Measurements from ENCODE around the gene IPO13.

Gene IPO13, protein sequence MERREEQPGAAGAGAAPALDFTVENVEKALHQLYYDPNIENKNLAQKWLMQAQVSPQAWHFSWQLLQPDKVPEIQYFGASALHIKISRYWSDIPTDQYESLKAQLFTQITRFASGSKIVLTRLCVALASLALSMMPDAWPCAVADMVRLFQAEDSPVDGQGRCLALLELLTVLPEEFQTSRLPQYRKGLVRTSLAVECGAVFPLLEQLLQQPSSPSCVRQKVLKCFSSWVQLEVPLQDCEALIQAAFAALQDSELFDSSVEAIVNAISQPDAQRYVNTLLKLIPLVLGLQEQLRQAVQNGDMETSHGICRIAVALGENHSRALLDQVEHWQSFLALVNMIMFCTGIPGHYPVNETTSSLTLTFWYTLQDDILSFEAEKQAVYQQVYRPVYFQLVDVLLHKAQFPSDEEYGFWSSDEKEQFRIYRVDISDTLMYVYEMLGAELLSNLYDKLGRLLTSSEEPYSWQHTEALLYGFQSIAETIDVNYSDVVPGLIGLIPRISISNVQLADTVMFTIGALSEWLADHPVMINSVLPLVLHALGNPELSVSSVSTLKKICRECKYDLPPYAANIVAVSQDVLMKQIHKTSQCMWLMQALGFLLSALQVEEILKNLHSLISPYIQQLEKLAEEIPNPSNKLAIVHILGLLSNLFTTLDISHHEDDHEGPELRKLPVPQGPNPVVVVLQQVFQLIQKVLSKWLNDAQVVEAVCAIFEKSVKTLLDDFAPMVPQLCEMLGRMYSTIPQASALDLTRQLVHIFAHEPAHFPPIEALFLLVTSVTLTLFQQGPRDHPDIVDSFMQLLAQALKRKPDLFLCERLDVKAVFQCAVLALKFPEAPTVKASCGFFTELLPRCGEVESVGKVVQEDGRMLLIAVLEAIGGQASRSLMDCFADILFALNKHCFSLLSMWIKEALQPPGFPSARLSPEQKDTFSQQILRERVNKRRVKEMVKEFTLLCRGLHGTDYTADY

DNA sequence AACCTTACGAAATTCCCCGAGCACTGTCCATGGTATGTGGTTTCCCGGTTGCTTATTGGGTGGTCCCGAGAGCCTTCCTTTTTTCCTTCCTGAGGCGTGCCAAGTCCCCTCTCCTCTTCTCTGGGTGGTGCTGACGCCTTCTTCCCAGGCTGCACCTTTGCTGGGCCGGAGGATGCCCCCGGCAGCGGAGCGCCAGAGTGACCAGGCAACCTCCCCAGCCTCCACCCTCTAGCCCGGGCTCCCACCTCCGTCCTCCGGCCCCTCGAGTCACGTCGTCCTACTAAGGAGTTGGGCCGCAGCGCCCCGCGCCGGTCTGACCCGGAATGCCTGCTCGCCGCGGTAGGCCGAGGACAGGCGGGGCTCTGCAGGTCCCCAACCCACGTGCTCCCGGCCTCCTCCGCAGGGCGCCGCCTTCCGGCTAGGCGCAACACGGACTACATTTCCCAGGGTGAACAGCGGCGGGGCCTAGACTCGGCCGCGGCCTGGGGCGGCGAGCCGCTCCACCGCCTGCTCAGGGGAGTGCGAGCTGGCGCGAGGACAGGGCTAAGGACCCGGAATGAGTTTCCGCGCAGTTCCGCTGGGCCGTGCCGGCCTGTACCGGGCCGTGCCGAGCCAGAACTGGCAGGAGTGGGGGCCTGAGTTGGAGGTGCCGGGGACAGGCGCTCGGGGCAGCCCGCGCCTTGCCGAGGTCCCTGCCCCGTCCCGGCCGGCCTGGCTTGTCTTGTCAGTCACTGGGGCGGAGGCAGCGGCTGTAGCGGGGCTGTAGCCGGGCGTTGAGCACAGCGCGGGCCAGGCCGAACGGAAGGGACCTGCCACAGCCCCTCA, at the start of gene IPO13:
Gene IPO13 (plus strand): TSS at position 715 of the 825 bp plus-strand sequence. CDS start 651 bp downstream, outside the sequence.
- Mint-ChIP-seq H3K36me3 (ENCODE audit: low read depth) (peaks cover 49% of the 10 kb centered on the region), H3K9me3 (no peaks in the 10 kb centered on the region), H3K4me3 (peak within 1 kb of the TSS; percentile 91), H3K4me1 (ENCODE audit: low read depth) (peaks cover 79% of the 10 kb centered on the region), H3K27me3 (no peaks in the 10 kb centered on the region), H3K27ac (peak within 1 kb of the TSS; percentile 93)
- intact Hi-C loops (cut with micrococcal nuclease) = loop anchor here (1.0 to 10.0 kb wide), 5 partner anchors 10 to 88 kb away; partner anchors contain the start of genes ATP6V0B, CCDC24 and SLC6A9

DNA sequence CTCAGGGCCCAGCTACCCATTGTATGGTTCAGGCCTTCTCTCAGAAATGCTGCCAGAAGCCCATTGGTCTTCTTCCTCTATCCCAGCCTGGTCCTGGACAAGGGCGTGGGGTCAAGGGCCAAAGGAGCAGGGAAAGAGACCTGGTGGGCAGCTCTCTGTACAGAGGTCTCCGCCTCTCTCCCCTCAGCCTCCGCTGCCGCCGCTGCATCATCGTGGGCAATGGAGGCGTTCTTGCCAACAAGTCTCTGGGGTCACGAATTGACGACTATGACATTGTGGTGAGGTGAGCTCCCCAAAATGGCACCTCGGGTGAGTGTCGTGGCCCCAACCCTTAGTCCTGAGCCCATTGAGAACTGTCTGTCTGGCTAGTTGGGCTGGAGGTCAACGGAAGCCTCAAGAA, 47.8 kb upstream of the IPO13 start:
- no peak overlapping the region for H3K4me3 Mint-ChIP-seq
- intact Hi-C loops (cut with micrococcal nuclease) = no loop called here
- H3K4me1 Mint-ChIP-seq (ENCODE audit: low read depth) = peaks cover 5% of the 10 kb centered on the region
- H3K27me3 Mint-ChIP-seq = no peaks in the 10 kb centered on the region
- H3K36me3 Mint-ChIP-seq (ENCODE audit: low read depth) = peaks cover 39% of the 10 kb centered on the region
- no peak overlapping the region for H3K27ac Mint-ChIP-seq
- H3K9me3 Mint-ChIP-seq = no peaks in the 10 kb centered on the region

DNA sequence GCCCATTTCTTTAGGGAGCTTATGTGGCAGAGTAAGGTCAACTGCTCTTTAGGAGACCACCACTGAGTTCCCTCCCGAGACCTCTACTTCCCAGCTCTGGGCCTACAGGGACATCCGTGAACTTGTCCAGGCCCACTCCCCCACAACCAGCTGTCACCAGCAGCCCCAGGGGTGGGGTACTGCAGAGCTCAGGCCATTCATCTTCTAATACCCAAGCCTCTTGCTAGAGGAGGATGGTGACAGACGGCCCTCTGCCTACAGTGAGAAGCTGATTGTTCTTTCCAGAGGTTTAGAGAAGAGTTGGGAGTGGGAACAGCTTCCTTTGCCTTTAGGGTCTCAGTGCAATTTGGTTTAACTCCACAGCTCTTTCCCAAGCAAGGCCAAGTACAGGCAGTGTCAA, 46.4 kb upstream of the IPO13 start:
- Mint-ChIP-seq H3K9me3 (no peaks in the 10 kb centered on the region), H3K27me3 (no peaks in the 10 kb centered on the region), H3K4me1 (ENCODE audit: low read depth) (peaks cover 5% of the 10 kb centered on the region), H3K27ac (no peak overlapping the region), H3K36me3 (ENCODE audit: low read depth) (peaks cover 26% of the 10 kb centered on the region), H3K4me3 (no peak overlapping the region)
- intact Hi-C loops (cut with micrococcal nuclease) = no loop called here

DNA sequence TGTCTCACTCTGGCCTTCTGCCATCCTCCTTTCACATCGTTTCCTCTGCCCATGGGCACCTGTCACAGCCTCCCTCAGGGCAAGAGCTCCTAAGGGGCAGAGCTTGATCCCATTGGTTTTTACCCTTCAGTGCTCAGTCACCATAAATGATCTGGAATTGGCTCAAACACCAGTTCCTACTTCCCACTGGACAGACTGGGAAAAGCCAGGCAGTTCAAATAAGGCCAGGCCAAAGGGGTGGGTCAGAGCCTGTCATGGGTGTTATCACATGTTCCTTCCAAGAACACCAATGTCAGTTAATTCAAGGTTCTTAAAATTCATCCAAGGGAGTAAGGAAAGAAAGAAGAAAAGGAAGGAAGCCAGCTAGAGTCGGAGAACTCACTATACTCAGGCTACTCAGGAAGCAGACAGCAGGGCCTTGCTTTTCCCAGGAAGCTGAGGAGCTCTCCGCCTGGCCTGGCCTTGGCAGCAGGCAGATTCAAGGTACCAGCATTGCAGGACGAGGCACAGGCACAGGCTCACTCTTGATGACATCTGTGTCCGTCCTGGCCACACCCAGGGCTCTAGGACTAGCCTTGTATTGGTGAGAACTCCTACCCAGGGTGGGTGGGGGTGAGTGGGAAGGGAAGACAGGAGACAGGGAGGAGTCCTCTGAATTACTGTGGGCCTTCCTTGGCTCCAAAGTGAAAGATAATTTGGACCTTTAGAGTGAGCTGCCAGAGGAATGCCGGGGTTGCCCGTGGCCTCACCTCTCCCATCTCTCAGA, 45.4 kb upstream of the IPO13 start:
- Mint-ChIP-seq H3K36me3 (ENCODE audit: low read depth) (peaks cover 26% of the 10 kb centered on the region), H3K27ac (no peak overlapping the region), H3K4me1 (ENCODE audit: low read depth) (peaks cover 5% of the 10 kb centered on the region), H3K9me3 (peaks cover 8% of the 10 kb centered on the region), H3K27me3 (no peaks in the 10 kb centered on the region), H3K4me3 (no peak overlapping the region)
- intact Hi-C loops (cut with micrococcal nuclease) = no loop called here

DNA sequence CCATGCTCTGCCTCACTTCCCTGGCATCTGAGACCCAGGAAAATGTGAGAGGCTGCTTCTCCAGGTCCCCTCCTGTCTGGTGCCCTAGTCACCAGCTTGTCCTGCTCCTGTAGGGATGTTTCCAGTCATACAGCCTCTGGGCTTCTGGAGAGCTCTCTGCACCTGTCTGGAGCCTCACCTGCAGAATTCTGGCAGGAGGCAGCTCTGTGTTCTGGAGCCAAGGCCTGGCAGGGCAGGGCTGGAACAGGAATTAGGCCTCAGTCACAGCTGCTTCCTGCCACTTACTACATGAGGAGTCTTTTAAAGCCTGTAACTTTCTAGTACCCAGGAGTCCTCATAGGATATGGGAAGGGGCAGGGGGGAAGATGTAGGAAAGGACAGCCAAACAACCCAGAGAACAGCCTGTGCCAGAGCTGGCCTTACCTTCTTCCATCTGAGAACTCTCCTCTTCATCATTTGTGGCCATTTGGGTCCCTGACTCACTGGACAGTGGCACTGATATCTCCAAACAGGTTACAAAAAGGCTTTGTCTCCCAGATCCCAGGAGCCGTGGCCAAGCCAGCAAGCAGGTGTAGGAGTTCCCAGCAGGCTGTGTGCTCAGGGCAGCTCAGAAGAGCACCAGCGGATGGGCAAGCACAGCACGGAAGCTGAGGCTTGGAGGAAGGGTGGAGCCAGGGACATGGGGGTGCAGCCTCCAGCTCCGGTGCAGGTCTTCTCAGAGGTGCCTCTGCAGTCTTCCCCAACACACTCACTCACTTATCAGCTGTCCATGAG, 44.5 kb upstream of the IPO13 start:
- H3K4me3 Mint-ChIP-seq = no peak overlapping the region
- peaks cover 11% of the 10 kb centered on the region for H3K9me3 Mint-ChIP-seq
- intact Hi-C loops (cut with micrococcal nuclease) = no loop called here
- no peaks in the 10 kb centered on the region for H3K27me3 Mint-ChIP-seq
- peaks cover 26% of the 10 kb centered on the region for H3K36me3 Mint-ChIP-seq (ENCODE audit: low read depth)
- H3K4me1 Mint-ChIP-seq (ENCODE audit: low read depth) = peaks cover 5% of the 10 kb centered on the region
- H3K27ac Mint-ChIP-seq = no peak overlapping the region

DNA sequence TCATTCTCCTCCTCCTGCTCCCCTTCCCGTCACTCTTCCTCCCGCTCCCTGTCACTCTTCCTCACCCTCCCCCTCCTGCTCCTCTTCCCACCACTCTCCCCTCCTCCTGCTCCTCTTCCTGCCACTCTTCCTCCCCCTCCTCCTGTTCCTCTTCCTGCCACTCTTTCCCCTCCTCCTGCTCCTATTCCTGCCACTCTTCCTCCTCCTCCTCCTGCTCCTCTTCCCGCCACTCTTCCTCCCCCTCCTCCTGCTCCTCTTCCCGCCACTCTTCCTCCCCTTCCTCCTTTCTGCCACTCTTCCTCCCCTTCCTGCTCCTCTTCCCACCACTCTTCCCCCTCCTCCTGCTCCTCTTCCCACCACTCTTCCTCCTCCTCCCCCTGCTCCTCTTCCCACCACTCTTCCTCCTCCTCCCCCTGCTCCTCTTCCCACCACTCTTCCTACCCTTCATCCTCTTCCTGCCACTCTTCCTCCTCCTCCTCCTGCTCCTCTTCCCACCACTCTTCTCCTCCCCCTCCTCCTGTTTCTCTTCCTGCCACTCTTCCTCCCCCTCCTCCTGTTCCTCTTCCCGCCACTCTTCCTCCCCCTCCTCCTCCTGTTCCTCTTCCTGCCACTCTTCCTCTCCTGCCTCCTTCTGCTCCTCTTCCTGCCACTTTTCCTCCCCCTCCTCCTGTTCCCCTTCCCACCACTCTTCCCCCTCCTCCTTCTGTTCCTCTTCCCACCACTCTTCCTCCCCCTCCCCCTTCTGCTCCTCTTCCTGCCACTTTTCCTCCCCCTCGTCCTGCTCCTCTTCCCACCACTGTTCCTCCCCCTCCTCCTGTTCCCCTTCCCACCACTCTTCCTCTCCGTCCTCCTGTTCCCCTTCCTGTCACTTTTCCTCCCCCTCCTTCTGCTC, 41.8 kb upstream of the IPO13 start:
- no peak overlapping the region for H3K4me3 Mint-ChIP-seq
- H3K9me3 Mint-ChIP-seq = peaks cover 11% of the 10 kb centered on the region
- H3K27ac Mint-ChIP-seq = no peak overlapping the region
- intact Hi-C loops (cut with micrococcal nuclease) = no loop called here
- H3K4me1 Mint-ChIP-seq (ENCODE audit: low read depth) = peaks cover 5% of the 10 kb centered on the region
- H3K27me3 Mint-ChIP-seq = no peaks in the 10 kb centered on the region
- H3K36me3 Mint-ChIP-seq (ENCODE audit: low read depth) = peaks cover 22% of the 10 kb centered on the region

DNA sequence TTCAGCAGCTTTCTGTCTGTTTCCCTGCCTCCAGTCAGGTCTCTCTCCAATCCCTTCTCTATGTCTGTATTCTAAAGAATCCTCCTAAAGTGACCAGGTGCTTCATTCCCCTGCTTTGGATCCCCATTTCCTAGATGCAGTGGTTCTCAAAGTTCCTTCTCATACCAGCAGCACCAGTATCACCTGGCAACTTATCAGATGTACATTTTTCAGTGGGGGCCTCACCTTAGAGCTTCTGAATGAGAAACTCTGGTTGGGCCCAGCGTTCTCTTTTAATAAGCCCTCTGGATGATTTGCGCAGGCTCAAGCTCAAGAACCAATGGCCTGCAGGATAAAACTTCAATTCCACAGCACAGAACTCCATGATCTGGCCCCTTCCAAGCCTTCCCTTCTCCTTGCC, 38.5 kb upstream of the IPO13 start:
- Mint-ChIP-seq H3K36me3 (ENCODE audit: low read depth) (peaks cover 18% of the 10 kb centered on the region), H3K4me3 (no peak overlapping the region), H3K9me3 (peaks cover 11% of the 10 kb centered on the region), H3K27me3 (no peaks in the 10 kb centered on the region), H3K27ac (no peak overlapping the region), H3K4me1 (ENCODE audit: low read depth) (no peaks in the 10 kb centered on the region)
- intact Hi-C loops (cut with micrococcal nuclease) = no loop called here

DNA sequence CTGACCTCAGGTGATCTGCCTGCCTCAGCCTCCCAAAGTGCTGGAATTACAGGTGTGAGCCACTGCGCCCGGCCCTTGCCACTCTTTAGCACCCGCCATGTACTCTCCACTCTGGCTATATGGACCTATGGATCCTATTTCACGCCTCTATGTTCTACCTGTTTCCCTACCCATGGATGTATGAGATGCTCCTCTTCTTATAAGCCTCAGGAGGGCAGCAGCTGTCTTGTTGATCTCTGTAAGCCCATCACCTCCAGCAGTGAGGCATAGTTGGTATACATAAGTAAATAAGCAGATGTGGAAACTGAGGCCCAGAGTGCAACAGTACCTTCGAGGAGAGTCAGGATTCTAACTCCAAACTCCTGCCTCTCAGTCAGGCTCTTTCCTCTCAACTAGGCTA, 37.9 kb upstream of the IPO13 start:
- H3K27ac Mint-ChIP-seq = no peak overlapping the region
- no peaks in the 10 kb centered on the region for H3K27me3 Mint-ChIP-seq
- intact Hi-C loops (cut with micrococcal nuclease) = no loop called here
- no peak overlapping the region for H3K4me3 Mint-ChIP-seq
- H3K36me3 Mint-ChIP-seq (ENCODE audit: low read depth) = peaks cover 18% of the 10 kb centered on the region
- H3K9me3 Mint-ChIP-seq = peaks cover 11% of the 10 kb centered on the region
- no peaks in the 10 kb centered on the region for H3K4me1 Mint-ChIP-seq (ENCODE audit: low read depth)

DNA sequence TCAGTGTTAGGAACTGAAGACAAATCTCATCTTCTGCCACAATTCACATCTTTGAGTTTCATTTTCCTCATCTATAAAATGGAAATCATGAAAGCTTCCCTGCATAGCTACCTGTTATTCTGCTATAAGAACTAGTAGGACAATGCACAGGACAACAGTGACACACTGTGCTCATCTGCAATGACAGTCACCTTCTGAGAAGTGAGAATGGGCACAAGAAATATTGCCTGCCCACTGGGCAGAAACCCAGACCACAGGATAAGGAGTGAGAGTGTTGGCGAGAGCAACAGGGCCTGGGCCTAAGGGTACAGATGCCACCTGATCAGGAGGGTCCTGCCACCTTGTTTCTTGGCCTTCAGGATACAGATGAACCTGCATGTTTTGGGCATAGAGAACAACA, 36.4 kb upstream of the IPO13 start:
- Mint-ChIP-seq H3K9me3 (peaks cover 11% of the 10 kb centered on the region), H3K4me1 (ENCODE audit: low read depth) (no peaks in the 10 kb centered on the region), H3K27ac (no peak overlapping the region), H3K36me3 (ENCODE audit: low read depth) (peaks cover 18% of the 10 kb centered on the region), H3K27me3 (no peaks in the 10 kb centered on the region), H3K4me3 (no peak overlapping the region)
- intact Hi-C loops (cut with micrococcal nuclease) = no loop called here

DNA sequence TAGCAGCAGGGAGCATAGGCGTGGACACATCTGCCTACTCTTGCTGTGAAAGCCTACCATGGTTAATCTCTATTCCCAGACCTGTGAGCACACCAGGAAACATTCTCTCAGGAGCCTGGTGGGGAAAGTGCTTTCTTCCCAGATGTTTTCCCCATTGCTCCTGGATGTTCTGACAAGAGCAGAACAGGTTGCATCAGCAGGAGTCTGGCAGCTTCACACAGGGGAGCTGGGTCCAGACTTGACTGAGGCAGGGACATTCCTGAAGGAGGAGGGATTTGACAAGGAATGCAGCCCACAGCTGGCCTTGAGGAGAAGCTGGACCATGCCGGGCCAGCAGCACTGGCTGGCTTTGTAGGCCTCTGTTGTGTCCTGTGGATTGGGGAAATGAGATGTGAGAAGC, 34.1 kb upstream of the IPO13 start:
- Mint-ChIP-seq H3K36me3 (ENCODE audit: low read depth) (peaks cover 12% of the 10 kb centered on the region), H3K4me3 (no peak overlapping the region), H3K27me3 (no peaks in the 10 kb centered on the region), H3K9me3 (no peaks in the 10 kb centered on the region), H3K4me1 (ENCODE audit: low read depth) (no peaks in the 10 kb centered on the region), H3K27ac (no peak overlapping the region)
- intact Hi-C loops (cut with micrococcal nuclease) = no loop called here

DNA sequence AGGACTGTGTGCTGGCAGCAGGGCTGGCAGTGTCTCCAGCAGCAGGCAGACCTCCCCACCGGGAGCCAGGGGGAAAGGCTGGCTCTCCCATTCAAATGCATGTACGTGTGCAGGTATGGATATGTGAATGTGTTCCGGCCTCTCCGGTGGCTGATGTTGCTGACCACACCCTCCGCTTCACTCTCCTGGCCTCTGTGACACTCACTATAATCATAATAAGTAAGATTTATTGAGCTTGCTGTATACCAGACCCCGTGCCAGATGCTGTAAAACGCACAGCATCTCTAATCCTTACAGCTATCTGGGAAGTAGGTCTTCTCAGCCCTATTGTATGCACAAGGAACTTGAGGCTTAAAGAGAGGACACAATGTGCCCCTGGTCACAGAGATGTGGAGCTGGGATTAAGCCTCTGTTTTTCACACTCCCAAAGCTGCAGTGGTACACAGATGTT, 33.7 kb upstream of the IPO13 start:
- Mint-ChIP-seq H3K36me3 (ENCODE audit: low read depth) (peaks cover 8% of the 10 kb centered on the region), H3K27ac (no peak overlapping the region), H3K4me1 (ENCODE audit: low read depth) (no peaks in the 10 kb centered on the region)

More for the DNA sequence above, 33.7 kb upstream of the IPO13 start:
- intact Hi-C loops (cut with micrococcal nuclease) = no loop called here
- H3K4me3 Mint-ChIP-seq = no peak overlapping the region
- no peaks in the 10 kb centered on the region for H3K9me3 Mint-ChIP-seq
- H3K27me3 Mint-ChIP-seq = no peaks in the 10 kb centered on the region

Data from dendritic cell treated with granulocyte-macrophage colony-stimulating factor and Interleukin-4, amounts not matched to agents 40 ng/mL and 50 ng/mL, for 4 days (primary cell).